HepG2 (cell line): Measurements from ENCODE around the gene NCAPD2. TPM values are rescaled to one million over a fixed set of nuclear protein-coding genes. Genes with fewer than 3 reads are reported as not detected.
A peak's percentile ranks its signal among the peaks of the same experiment; 100 is the strongest.

ENCODE experiments used
- ATRX ChIP-seq: sonication (generic); formaldehyde crosslinking; IDR thresholded peaks from 2 replicates; pipeline ENCODE4 v1.4.0; 2020; ENCODE audit warnings: missing genetic modification reagents, borderline replicate concordance
- BCL3 ChIP-seq: sonication (generic); formaldehyde crosslinking; IDR thresholded peaks from 2 replicates; pipeline ENCODE4 v1.5.1; 2020; ENCODE audit warnings: mild to moderate bottlenecking, missing genetic modification reagents, moderate library complexity
- ELF3 ChIP-seq: IDR thresholded peaks from 2 replicates; pipeline ENCODE4 v1.6.1; 2016; ENCODE audit warnings: missing genetic modification reagents, missing compliant biosample characterization
- ERF ChIP-seq: IDR thresholded peaks from 2 replicates; pipeline ENCODE4 v1.6.1; 2018; ENCODE audit warnings: missing biosample characterization, missing genetic modification reagents
- FOXO1 ChIP-seq: sonication (generic); formaldehyde crosslinking; IDR thresholded peaks from 2 replicates; pipeline ENCODE4 v1.4.0; 2020; ENCODE audit warnings: missing genetic modification reagents
- IKZF1 ChIP-seq: fragments of 450-650 bp; IDR thresholded peaks from 2 replicates; pipeline ENCODE4 v1.7.1; 2016
- KLF9 ChIP-seq: IDR thresholded peaks from 2 replicates; pipeline ENCODE4 v1.6.1; 2016; ENCODE audit warnings: low read depth
- MATR3 ChIP-seq: sonication (generic); formaldehyde crosslinking; IDR thresholded peaks from 2 replicates; pipeline ENCODE4 v1.4.0; 2020; ENCODE audit warnings: missing genetic modification reagents
- MIER2 ChIP-seq: IDR thresholded peaks from 2 replicates; pipeline ENCODE4 v1.6.1; 2016; ENCODE audit warnings: missing biosample characterization, missing genetic modification reagents
- MXI1 ChIP-seq: IDR thresholded peaks from 3 replicates; pipeline ENCODE4 v1.6.1; 2012; ENCODE audit warnings: low read depth, low read length, inconsistent platforms, borderline replicate concordance
- POLR2AphosphoS2 ChIP-seq: IDR thresholded peaks from 2 replicates; pipeline ENCODE4 v1.6.1; 2011; ENCODE audit warnings: low read depth, low read length, improper control_type of control experiment
- SIN3A ChIP-seq: IDR thresholded peaks from 2 replicates; pipeline ENCODE4 v1.6.1; 2011; ENCODE audit warnings: low read depth, mild to moderate bottlenecking, control low read depth, low read length, borderline replicate concordance
- SKIL ChIP-seq: sonication (generic); formaldehyde crosslinking; IDR thresholded peaks from 2 replicates; pipeline ENCODE4 v1.8.0; 2022; ENCODE audit warnings: missing genetic modification reagents, mild to moderate bottlenecking, moderate library complexity, borderline replicate concordance
- SP2 ChIP-seq: sonication (generic); formaldehyde crosslinking; IDR thresholded peaks from 2 replicates; pipeline ENCODE4 v1.5.1; 2020; ENCODE audit warnings: mild to moderate bottlenecking, missing genetic modification reagents
- SP4 ChIP-seq: sonication (generic); formaldehyde crosslinking; IDR thresholded peaks from 2 replicates; pipeline ENCODE4 v1.8.1; 2023; ENCODE audit warnings: mild to moderate bottlenecking, missing genetic modification reagents
- TFDP2 ChIP-seq: sonication (generic); formaldehyde crosslinking; IDR thresholded peaks from 2 replicates; pipeline ENCODE4 v1.4.0; 2020; ENCODE audit warnings: missing genetic modification reagents
- XRCC5 ChIP-seq: fragments of 200-400 bp; formaldehyde crosslinking; optimal IDR thresholded peaks from 2 replicates; pipeline ENCODE3; 2017; ENCODE audit warnings: mild to moderate bottlenecking, low read length
- ZNF33A ChIP-seq: sonication (generic); formaldehyde crosslinking; IDR thresholded peaks from 2 replicates; pipeline ENCODE4 v1.5.1; 2020; ENCODE audit warnings: missing genetic modification reagents, mild to moderate bottlenecking, moderate library complexity, borderline replicate concordance
- ZNF414 ChIP-seq: sonication (generic); formaldehyde crosslinking; IDR thresholded peaks from 2 replicates; pipeline ENCODE4 v1.5.0; 2020; ENCODE audit warnings: missing genetic modification reagents
- ZNF430 ChIP-seq: sonication (generic); formaldehyde crosslinking; IDR thresholded peaks from 2 replicates; pipeline ENCODE4 v1.9.0; 2021; ENCODE audit warnings: mild to moderate bottlenecking, missing genetic modification reagents
- ZNF510 ChIP-seq: sonication (generic); formaldehyde crosslinking; IDR thresholded peaks from 2 replicates; pipeline ENCODE4 v1.4.0; 2020; ENCODE audit warnings: low read depth, mild to moderate bottlenecking, missing genetic modification reagents
- ZNF614 ChIP-seq: IDR thresholded peaks from 2 replicates; pipeline ENCODE4 v1.6.1; 2018; ENCODE audit warnings: missing biosample characterization, missing genetic modification reagents, inconsistent platforms, borderline replicate concordance
- ZNF788 ChIP-seq: sonication (generic); formaldehyde crosslinking; IDR thresholded peaks from 2 replicates; pipeline ENCODE4 v1.5.0; 2020; ENCODE audit warnings: mild to moderate bottlenecking, missing genetic modification reagents, borderline replicate concordance
- ZNF850 ChIP-seq: sonication (generic); formaldehyde crosslinking; conservative IDR thresholded peaks from 2 replicates; pipeline ENCODE4 v1.9.0; 2021; ENCODE audit warnings: mild to moderate bottlenecking, missing genetic modification reagents
- polyA plus RNA-seq, 8 experiments: library from polyadenylated mRNA; depleted of rRNA in 3 of 8; stranded (reverse) in 7 of 8; unstranded in 1 of 8; fragments of >200 nt; fragmentation: Illumina TruSeq in 4 of 8; extraction: Trizol in 4 of 8; gene quantifications; 2 replicates each; pipeline versions ENCODE4 v1.2.1 to v1.2.3, GENCODE V29; 2011 to 2016; ENCODE audit warnings: low read depth in 4 of 8, missing spikeins in 1 of 8, mixed read lengths in 1 of 8; ENCODE audit not compliant: insufficient read depth in 1 of 8
- total RNA-seq, 5 experiments: library from RNA; depleted of rRNA; stranded (reverse); fragments of >200 nt; fragmentation: Illumina TruSeq; extraction: Trizol; gene quantifications; 2 replicates each; pipeline ENCODE4 v1.2.3, GENCODE V29; 2016; ENCODE audit warnings: low read depth in 1 of 5
- TF ChIP-seq, protein P1 (sequence below): sonication (generic); formaldehyde crosslinking; IDR thresholded peaks from 2 replicates; pipeline ENCODE4 v1.4.0; 2020; ENCODE audit warnings: missing genetic modification reagents

The NCAPD2 gene
- total and polyA plus RNA-seq, 2 of the 13 experiments (the other 11 are each of a cell fraction or from before 2014, with no cell fraction given) = 51.1 to 65.6 TPM

DNA sequence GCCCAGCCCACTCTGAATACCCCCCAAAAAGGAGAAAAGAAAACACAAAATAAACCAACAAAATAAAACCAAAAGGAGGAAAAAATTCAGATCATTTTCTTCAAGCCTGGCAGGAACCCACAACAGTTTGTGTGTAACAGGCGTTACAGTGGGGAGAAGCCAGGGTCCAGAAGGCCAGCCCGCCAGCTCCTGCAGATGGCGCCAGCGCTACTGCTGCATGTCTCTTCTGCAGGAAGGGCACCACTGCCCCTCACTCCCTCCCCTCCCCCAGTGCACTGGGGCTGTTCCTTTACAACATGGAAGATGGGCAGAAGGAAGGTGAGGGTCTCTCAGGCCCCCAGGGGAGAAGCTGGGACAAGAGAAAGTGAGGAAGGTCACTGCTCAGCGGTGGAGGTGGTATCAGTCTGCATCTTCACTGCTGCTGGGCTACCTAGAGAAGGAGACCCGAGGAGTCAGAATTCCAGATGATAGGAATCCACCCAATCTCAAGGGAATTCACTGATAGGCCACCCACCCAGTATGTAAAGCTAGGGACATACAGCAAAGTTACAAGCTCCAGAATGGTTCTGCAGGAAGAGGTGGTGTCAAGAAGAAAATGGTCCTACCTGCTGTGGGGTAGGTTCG lies 76.5 kb downstream of the NCAPD2 start (continued):
- TF ChIP-seq KLF9 (CRISPR knock-in tag) = no peak
- peak; percentile 38 for TF ChIP-seq XRCC5
- TF ChIP-seq MIER2 (CRISPR knock-in tag) = no peak
- TF ChIP-seq SIN3A = no peak
- no peak for TF ChIP-seq POLR2AphosphoS2
- TF ChIP-seq ELF3 = no peak
- TF ChIP-seq ZNF430 (CRISPR knock-in tag) = no peak
- TF ChIP-seq MXI1 = 0 out of 3 replicates have a peak, but pooled peaks have one; percentile 40
- no peak for TF ChIP-seq ZNF33A (CRISPR knock-in tag)
- TF ChIP-seq SKIL (CRISPR knock-in tag) = no peak
- TF ChIP-seq BCL3 (CRISPR knock-in tag) = no peak
- no peak for TF ChIP-seq SP2 (CRISPR knock-in tag)
- no peak for TF ChIP-seq ZNF510 (CRISPR knock-in tag)
- no peak for TF ChIP-seq ZNF614 (CRISPR knock-in tag)
- TF ChIP-seq ZNF788 (CRISPR knock-in tag) = no peak
- TF ChIP-seq FOXO1 (CRISPR knock-in tag) = no peak
- no peak for TF ChIP-seq MATR3
- TF ChIP-seq ATRX (CRISPR knock-in tag) = no peak
- TF ChIP-seq SP4 = peak; percentile 44; the same call in 1 of the 2 replicates
- 0 out of 2 replicates have a peak, but pooled peaks have one; percentile 19 for TF ChIP-seq ERF (CRISPR knock-in tag)
- TF ChIP-seq ZNF414 (CRISPR knock-in tag) = no peak
- TF ChIP-seq, protein P1, sequence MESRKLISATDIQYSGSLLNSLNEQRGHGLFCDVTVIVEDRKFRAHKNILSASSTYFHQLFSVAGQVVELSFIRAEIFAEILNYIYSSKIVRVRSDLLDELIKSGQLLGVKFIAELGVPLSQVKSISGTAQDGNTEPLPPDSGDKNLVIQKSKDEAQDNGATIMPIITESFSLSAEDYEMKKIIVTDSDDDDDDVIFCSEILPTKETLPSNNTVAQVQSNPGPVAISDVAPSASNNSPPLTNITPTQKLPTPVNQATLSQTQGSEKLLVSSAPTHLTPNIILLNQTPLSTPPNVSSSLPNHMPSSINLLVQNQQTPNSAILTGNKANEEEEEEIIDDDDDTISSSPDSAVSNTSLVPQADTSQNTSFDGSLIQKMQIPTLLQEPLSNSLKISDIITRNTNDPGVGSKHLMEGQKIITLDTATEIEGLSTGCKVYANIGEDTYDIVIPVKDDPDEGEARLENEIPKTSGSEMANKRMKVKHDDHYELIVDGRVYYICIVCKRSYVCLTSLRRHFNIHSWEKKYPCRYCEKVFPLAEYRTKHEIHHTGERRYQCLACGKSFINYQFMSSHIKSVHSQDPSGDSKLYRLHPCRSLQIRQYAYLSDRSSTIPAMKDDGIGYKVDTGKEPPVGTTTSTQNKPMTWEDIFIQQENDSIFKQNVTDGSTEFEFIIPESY (CRISPR knock-in tag) = peak; percentile 100
- TF ChIP-seq ZNF850 = no peak
- no peak for TF ChIP-seq TFDP2 (CRISPR knock-in tag)
- no peak for TF ChIP-seq IKZF1
